ENCODE measurements around the gene ANKRD44.

ANKRD44 gene

GRCh38 chr2:196971574-196972279, 338.9 kb downstream of the ANKRD44 start:
- no peak for DNase-seq

- no peak for DNase-seq
Observed at GRCh38 chr2:196970099-196970498, 340.5 kb downstream of the ANKRD44 start.

- DNase-seq, result no peak
Observed at GRCh38 chr2:196968516-196968915, 342.1 kb downstream of the ANKRD44 start.

DNA sequence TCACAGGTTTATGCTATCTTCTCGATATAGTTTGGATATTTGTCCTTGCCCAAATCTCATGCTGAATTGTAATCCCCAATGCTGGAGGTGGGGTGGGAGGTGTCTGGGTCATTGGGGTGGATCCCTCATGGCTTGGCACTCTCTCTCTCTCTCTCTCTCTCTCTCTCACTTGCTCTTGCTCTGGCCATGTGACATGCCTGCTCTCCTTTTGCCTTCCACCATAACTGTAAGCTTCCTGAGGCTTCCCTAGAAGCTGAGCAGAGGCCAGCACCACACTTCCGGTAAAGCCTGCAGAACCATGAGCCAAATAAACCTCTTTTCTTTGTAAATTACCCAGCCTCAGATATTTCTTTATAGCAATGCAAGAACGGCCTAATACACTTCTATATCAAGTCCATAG, 342.8 kb downstream of the ANKRD44 start:
- no peak for DNase-seq

- DNase-seq, result no peak
Observed at GRCh38 chr2:196967116-196967515, 343.5 kb downstream of the ANKRD44 start.

DNA sequence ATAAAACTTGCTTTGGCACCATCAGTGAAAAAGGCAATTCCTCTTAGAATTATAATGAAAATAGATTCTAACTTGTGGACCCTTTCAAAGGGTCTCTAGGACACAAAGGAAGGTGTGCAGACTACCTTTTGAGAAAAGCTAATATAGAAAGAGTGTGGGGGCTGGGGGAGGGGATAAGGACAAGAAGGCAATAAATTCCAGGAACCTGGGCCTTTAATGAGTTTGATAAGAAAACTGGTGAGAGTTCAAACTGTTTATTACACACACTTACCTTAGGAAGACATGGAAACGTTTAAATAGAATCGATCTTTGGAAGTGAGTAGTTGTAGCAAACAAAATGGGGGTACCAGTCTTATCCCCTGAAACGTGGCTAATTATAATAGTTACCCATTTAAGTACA, 344.5 kb downstream of the ANKRD44 start:
- DNase-seq, result no peak

- no peak for DNase-seq
Observed at GRCh38 chr2:196965651-196966050, 344.9 kb downstream of the ANKRD44 start.

GRCh38 chr2:196963961-196964360, 346.6 kb downstream of the ANKRD44 start:
- no peak for DNase-seq

GRCh38 chr2:196963043-196963442, 347.5 kb downstream of the ANKRD44 start:
- no peak for DNase-seq

DNA sequence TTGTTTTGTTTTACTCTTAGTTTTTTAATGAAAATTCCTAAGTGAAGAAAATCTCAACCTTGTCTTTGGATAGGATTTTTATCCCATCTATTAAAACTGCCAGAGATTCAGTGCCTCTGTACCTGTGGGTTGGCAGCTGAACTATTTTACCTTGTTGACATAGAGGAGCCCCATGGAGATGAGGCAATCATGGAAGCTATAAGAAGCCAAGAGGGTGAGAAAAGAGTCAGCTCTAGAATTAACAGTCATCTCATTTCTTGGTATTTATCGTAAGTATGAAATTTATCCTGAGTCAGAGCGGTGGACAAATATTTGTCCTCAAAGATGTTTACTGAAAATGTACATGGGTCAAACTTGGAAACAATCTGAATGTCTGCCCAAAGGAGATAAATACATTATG, 348.3 kb downstream of the ANKRD44 start:
- DNase-seq, result no peak

DNA sequence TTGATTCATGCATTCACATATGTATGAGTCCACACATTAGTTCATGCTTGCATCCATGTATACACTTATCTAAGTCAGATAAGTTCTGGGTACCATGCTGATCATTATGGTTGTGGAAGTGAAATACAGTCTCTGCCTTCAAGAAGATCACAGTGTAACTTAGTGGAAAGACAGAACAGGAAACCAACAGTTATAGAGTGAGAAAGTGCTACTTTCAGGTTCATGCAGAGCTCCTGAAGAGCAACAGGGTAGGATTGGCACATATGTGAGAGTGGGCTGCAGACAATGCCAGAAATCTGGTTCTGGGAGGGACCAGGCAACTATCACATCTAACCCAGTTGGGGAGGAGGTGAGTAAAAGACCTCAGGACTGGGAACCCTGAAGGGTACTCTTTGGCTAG, 348.7 kb downstream of the ANKRD44 start:
- no peak for DNase-seq

- DNase-seq, result no peak
Observed at GRCh38 chr2:196959734-196960338, 350.7 kb downstream of the ANKRD44 start.

DNA sequence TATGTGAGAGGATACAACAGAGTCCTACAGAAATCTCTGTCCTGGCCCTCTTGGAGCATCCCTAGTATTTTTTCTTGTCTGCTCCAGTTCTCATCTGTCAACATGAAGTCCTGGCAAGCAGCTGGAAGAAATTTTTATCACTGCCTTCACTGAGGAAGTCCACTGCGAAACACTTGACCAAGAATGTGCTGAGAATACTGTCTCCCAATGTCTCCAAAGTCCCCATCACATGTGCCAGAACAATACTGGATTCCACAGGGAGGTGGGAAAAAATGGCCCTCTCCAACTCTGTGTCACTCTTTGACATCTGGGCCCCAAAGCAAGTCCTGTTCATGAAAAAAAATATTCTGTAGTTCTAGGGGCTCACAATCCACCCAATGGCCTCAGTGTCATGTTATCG, 351.3 kb downstream of the ANKRD44 start:
- DNase-seq, result no peak

- DNase-seq, result no peak
Observed at GRCh38 chr2:196957881-196958525, 352.6 kb downstream of the ANKRD44 start.

DNA sequence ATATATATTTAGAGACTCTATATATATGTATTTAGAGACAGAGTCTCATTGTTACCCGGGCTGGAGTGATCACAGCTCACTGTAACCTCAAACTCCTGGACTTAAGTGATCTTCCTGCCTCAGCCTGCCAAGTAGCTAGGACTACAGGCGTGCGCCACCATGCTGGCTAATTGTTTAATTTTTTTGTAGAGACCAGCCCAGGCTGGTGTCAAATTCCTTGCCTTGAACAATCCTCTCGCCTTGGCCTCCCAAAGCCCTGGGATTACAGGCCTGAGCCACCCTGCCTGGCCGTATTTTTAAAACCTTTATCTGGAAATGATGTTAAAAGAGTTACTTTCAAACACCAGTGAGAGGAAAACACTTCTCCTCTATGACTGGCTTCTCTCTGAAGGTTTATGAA, 353.1 kb downstream of the ANKRD44 start:
- DNase-seq, result no peak

- no peak for DNase-seq
Observed at GRCh38 chr2:196956069-196956468, 354.5 kb downstream of the ANKRD44 start.

GRCh38 chr2:196955036-196955435, 355.5 kb downstream of the ANKRD44 start:
- no peak for DNase-seq

- no peak for DNase-seq
Observed at GRCh38 chr2:196954001-196954400, 356.6 kb downstream of the ANKRD44 start.

DNA sequence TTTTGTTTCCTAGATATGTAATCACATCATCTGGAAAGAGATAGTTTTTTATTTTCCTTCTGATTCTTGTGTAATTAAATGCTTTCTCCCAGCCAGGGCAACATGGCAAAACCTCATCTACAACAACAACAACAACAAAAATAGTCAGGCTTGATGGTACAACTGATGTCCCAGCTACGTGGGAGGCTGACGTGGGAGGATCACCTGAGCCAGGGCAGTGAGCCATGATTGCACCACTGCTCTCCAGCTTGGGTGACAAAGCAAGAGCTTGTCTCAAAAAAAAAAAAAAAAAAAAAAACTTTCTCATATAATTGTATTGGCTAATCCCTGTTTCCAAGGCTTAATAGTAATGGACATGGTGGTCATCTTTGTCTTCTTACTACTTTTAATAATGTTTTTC, 357.6 kb downstream of the ANKRD44 start:
- no peak for DNase-seq

GRCh38 chr2:196951973-196952372, 358.6 kb downstream of the ANKRD44 start:
- no peak for DNase-seq

GRCh38 chr2:196949116-196949515, 361.5 kb downstream of the ANKRD44 start:
- DNase-seq, result no peak

- DNase-seq, result no peak
Observed at GRCh38 chr2:196944570-196944969, 366.0 kb downstream of the ANKRD44 start.

DNA sequence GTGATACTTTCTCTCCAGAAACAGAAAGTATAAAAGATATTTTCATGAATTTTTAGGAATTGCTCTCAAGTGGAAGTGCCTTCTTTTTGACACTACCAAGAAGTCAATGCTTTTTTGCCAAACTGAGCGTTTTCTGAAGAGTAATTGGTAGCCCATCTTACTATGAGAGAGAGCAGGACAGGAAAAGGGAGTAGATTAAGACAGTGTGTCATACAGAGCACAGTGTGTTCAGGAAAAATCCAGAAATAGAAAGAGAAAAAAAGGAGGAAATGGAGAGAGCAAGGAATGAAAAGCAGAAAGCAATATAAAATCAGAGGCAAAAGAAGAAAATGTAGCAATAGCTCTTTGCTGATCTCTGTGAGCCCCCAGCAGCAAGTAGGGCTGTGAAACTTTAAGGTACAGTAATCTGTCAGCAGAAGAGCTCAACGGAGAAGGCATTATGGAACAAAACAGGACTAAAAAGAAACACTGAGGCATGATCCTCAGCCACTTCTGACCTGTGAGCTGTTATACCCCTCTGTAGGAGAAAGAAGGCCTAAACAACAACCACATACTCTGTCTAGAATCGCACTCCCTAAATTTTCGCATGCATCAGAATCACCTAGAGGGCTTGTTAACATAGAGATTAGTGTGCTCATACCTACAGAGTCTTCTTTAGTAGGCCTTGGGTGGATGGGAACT, 369.0 kb downstream of the ANKRD44 start:
- DNase-seq, result no peak

DNA sequence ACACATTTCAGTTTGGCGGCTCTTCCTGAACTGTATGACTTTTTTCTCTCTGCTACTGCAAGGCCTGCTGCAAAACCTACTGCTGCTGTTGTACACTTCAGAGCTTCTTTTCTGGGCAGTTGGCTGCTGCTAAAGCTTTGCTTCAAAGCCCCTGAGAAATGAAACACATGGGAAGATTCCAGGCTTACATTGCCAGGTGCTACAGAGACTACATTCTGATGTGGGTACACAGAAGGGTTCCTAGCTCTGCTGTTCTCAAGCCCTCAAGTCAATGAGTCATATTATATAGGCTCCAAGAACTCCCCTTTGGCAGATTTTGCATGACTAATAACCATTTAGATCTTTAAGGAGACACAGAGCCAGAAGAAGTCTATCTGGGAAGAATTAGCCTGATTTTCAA, 371.2 kb downstream of the ANKRD44 start:
- DNase-seq, result no peak

All from hippocampal formation (tissue), 2 donors.